Measurements from ENCODE around the gene HDDC3. TPM values are rescaled to one million over a fixed set of nuclear protein-coding genes. Genes with fewer than 3 reads are reported as not detected.

Gene HDDC3
- total and polyA plus RNA-seq, 7 experiments from 2014 or later: 13.3 to 50.9 (median 31.3) TPM

GRCh38 chr15:90893175-90894090 is 38.9 kb downstream of the HDDC3 start:
- no peaks in the 10 kb centered on the region for H3K27me3 ChIP-seq (ENCODE audit: control insufficient read depth in 2 of 2, insufficient read depth in 2 of 2, low read length in 2 of 2)
- no peak overlapping the region for H3K4me3 ChIP-seq (ENCODE audit: low read length)
- H3K27ac Mint-ChIP-seq: no peak overlapping the region
- peaks cover 0 to 25% (median 0%) of the 10 kb centered on the region in 5 donors for H3K36me3 Mint-ChIP-seq
- CTCF ChIA-PET: no interaction called here
- peaks cover 0 to 2% (median 0%) of the 10 kb centered on the region in 5 donors for H3K27me3 Mint-ChIP-seq
- intact Hi-C loops (cut with micrococcal nuclease): no loop called here
- POLR2A ChIA-PET: interaction anchor here (0.6 kb wide), 1 partner anchor 31 kb away, joined by 3 read pairs; no protein-coding TSS in a partner anchor
- H3K9me3 Mint-ChIP-seq: peaks cover 0 to 1% (median 0%) of the 10 kb centered on the region in 11 donors
- H3K4me1 ChIP-seq (ENCODE audit: control insufficient read depth in 2 of 2, insufficient read depth in 2 of 2, low read length in 2 of 2): peaks cover 0 to 7% of the 10 kb centered on the region in 2 donors
- no peaks in the 10 kb centered on the region for H3K9me3 ChIP-seq (ENCODE audit: control insufficient read depth in 2 of 3, low read length in 3 of 3)
- H3K36me3 ChIP-seq (ENCODE audit: control insufficient read depth in 2 of 3, insufficient read depth in 3 of 3, low read length in 3 of 3): no peaks in the 10 kb centered on the region
- H3K27ac ChIP-seq (ENCODE audit: low read depth, low read length): no peak overlapping the region
- DNase-seq: no peak
- H3K4me3 Mint-ChIP-seq: no peak overlapping the region
- ATAC-seq: no peak
- H3K4me1 Mint-ChIP-seq: peaks cover 0 to 6% (median 0%) of the 10 kb centered on the region in 7 donors

DNA sequence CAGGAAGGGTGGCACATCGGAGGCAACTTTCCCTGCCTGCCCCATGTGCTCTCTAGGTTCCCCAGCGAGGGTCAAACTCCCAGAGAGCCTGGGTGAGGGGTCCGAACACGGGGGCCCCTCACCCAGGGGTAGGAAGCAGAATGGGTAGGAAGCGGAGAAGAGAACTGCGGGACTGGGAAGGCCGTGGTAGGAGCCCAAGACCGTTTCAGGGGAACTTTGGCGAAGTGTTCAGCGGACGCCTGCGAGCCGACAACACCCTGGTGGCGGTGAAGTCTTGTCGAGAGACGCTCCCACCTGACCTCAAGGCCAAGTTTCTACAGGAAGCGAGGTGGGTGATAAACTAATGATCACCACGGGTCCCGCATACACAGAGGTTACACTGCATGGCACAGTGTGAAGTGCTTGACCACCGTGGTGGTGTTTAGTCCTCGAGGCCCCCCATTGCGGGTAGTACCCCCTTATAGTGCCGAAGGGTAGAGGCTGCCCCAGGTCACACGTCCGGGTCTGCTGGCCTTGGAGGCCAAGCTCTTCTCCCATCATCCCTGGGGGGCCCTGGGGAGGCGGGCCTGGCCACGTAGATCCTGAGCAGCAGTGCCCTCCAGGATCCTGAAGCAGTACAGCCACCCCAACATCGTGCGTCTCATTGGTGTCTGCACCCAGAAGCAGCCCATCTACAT is 39.7 kb downstream of the HDDC3 start:
- Histone ChIP-seq H3K4me1 (ENCODE audit: control insufficient read depth in 2 of 2, insufficient read depth in 2 of 2, low read length in 2 of 2) (peaks cover 0 to 7% of the 10 kb centered on the region in 2 donors), H3K27ac (ENCODE audit: low read depth, low read length) (no peak overlapping the region), H3K36me3 (ENCODE audit: control insufficient read depth in 2 of 3, insufficient read depth in 3 of 3, low read length in 3 of 3) (no peaks in the 10 kb centered on the region), H3K9me3 (ENCODE audit: control insufficient read depth in 2 of 3, low read length in 3 of 3) (no peaks in the 10 kb centered on the region), H3K27me3 (ENCODE audit: control insufficient read depth in 2 of 2, insufficient read depth in 2 of 2, low read length in 2 of 2) (no peaks in the 10 kb centered on the region), H3K4me3 (ENCODE audit: low read length) (no peak overlapping the region)
- Mint-ChIP-seq H3K4me1 (peaks cover 0 to 10% (median 0%) of the 10 kb centered on the region in 7 donors), H3K27me3 (peaks cover 0 to 4% (median 0%) of the 10 kb centered on the region in 5 donors), H3K9me3 (peaks cover 0 to 1% (median 0%) of the 10 kb centered on the region in 11 donors), H3K4me3 (no peak overlapping the region), H3K27ac (no peak overlapping the region), H3K36me3 (peaks cover 0 to 30% (median 0%) of the 10 kb centered on the region in 5 donors)
- CTCF ChIA-PET: no interaction called here
- ATAC-seq (no peak), DNase-seq (no peak)
- intact Hi-C loops (cut with micrococcal nuclease): no loop called here
- POLR2A ChIA-PET: interaction anchor here (0.6 kb wide), 1 partner anchor 32 kb away, joined by 3 read pairs; no protein-coding TSS in a partner anchor

- Mint-ChIP-seq H3K27me3 (peaks cover 0 to 4% (median 0%) of the 10 kb centered on the region in 5 donors), H3K4me3 (no peak overlapping the region), H3K9me3 (peaks cover 0 to 1% (median 0%) of the 10 kb centered on the region in 11 donors), H3K27ac (no peak overlapping the region), H3K36me3 (peaks cover 0 to 31% (median 0%) of the 10 kb centered on the region in 5 donors), H3K4me1 (peaks cover 0 to 12% (median 0%) of the 10 kb centered on the region in 7 donors)
- H3K4me1 ChIP-seq (ENCODE audit: control insufficient read depth in 2 of 2, insufficient read depth in 2 of 2, low read length in 2 of 2): peaks cover 0 to 7% of the 10 kb centered on the region in 2 donors
- H3K36me3 ChIP-seq (ENCODE audit: control insufficient read depth in 2 of 3, insufficient read depth in 3 of 3, low read length in 3 of 3): no peaks in the 10 kb centered on the region
- DNase-seq (no peak), ATAC-seq (no peak)
- ChIA-PET POLR2A (no interaction called here), CTCF (no interaction called here)
- no peak overlapping the region for H3K4me3 ChIP-seq (ENCODE audit: low read length)
- no peaks in the 10 kb centered on the region for H3K9me3 ChIP-seq (ENCODE audit: control insufficient read depth in 2 of 3, low read length in 3 of 3)
- intact Hi-C loops (cut with micrococcal nuclease): no loop called here
- no peaks in the 10 kb centered on the region for H3K27me3 ChIP-seq (ENCODE audit: control insufficient read depth in 2 of 2, insufficient read depth in 2 of 2, low read length in 2 of 2)
- no peak overlapping the region for H3K27ac ChIP-seq (ENCODE audit: low read depth, low read length)
Observed at GRCh38 chr15:90892023-90892422, 40.3 kb downstream of the HDDC3 start.

DNA sequence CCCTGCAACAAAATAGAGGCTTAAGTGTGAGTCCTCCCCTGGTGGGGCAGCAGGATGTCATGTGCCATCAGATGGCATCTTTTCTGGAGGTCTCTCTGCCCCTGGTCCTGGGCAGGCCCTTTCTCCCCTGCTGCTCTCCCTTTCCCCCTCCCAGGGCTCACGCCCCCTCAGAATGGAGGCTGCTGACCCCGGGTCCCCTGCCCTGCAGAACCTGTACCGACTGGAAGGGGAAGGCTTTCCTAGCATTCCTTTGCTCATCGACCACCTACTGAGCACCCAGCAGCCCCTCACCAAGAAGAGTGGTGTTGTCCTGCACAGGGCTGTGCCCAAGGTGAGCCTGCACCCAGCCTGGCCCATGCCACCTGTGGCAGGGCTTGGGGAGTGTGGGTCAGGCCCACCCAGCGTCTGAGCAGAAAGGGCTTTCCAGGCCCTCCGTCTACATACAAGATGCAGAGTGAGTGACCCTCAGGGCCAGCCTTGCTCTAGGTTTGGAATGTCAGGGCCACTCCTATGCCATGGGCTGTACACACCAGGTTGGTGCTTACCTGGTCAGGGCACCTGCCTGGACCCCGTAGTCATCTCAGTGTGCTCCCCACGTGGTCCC is 40.9 kb downstream of the HDDC3 start:
- H3K27me3 ChIP-seq (ENCODE audit: control insufficient read depth in 2 of 2, insufficient read depth in 2 of 2, low read length in 2 of 2): no peaks in the 10 kb centered on the region
- no peaks in the 10 kb centered on the region for H3K36me3 ChIP-seq (ENCODE audit: control insufficient read depth in 2 of 3, insufficient read depth in 3 of 3, low read length in 3 of 3)
- intact Hi-C loops (cut with micrococcal nuclease): no loop called here
- Mint-ChIP-seq H3K27me3 (peaks cover 0 to 4% (median 0%) of the 10 kb centered on the region in 5 donors), H3K4me1 (peaks cover 0 to 11% (median 0%) of the 10 kb centered on the region in 7 donors), H3K4me3 (no peak overlapping the region), H3K36me3 (peaks cover 0 to 29% (median 0%) of the 10 kb centered on the region in 5 donors), H3K27ac (no peak overlapping the region), H3K9me3 (peaks cover 0 to 1% (median 0%) of the 10 kb centered on the region in 11 donors)
- H3K27ac ChIP-seq (ENCODE audit: low read depth, low read length): no peak overlapping the region
- no peak for ATAC-seq
- ChIA-PET POLR2A (no interaction called here), CTCF (no interaction called here)
- H3K9me3 ChIP-seq (ENCODE audit: control insufficient read depth in 2 of 3, low read length in 3 of 3): no peaks in the 10 kb centered on the region
- no peak overlapping the region for H3K4me3 ChIP-seq (ENCODE audit: low read length)
- H3K4me1 ChIP-seq (ENCODE audit: control insufficient read depth in 2 of 2, insufficient read depth in 2 of 2, low read length in 2 of 2): peaks cover 0 to 7% of the 10 kb centered on the region in 2 donors
- no peak for DNase-seq

DNA sequence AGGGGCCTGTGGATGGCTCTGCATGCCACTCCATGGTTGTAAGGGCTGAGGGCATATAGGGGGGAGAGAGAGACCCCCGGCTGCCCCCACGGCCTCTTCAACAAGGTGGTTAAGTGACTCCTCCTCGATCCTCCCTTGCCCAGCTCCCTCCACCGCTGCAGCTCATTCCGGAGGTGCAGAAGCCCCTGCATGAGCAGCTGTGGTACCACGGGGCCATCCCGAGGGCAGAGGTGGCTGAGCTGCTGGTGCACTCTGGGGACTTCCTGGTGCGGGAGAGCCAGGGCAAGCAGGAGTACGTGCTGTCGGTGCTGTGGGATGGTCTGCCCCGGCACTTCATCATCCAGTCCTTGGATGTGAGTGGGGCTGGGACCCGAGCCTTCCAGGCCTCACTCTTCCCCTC is 41.5 kb downstream of the HDDC3 start:
- H3K4me3 Mint-ChIP-seq: no peak overlapping the region
- H3K4me1 Mint-ChIP-seq: peaks cover 0 to 15% (median 4%) of the 10 kb centered on the region in 7 donors
- DNase-seq: no peak
- ChIA-PET POLR2A (no interaction called here), CTCF (no interaction called here)
- Histone ChIP-seq H3K27me3 (ENCODE audit: control insufficient read depth in 2 of 2, insufficient read depth in 2 of 2, low read length in 2 of 2) (no peaks in the 10 kb centered on the region), H3K36me3 (ENCODE audit: control insufficient read depth in 2 of 3, insufficient read depth in 3 of 3, low read length in 3 of 3) (no peaks in the 10 kb centered on the region), H3K9me3 (ENCODE audit: control insufficient read depth in 2 of 3, low read length in 3 of 3) (no peaks in the 10 kb centered on the region), H3K4me1 (ENCODE audit: control insufficient read depth in 2 of 2, insufficient read depth in 2 of 2, low read length in 2 of 2) (peaks cover under 1 to 7% of the 10 kb centered on the region in 2 donors), H3K4me3 (ENCODE audit: low read length) (no peak overlapping the region), H3K27ac (ENCODE audit: low read depth, low read length) (no peak overlapping the region)
- no peak overlapping the region for H3K27ac Mint-ChIP-seq
- no peak for ATAC-seq
- intact Hi-C loops (cut with micrococcal nuclease): no loop called here
- H3K36me3 Mint-ChIP-seq: peaks cover 0 to 29% (median 0%) of the 10 kb centered on the region in 5 donors
- peaks cover 0 to 5% (median 0%) of the 10 kb centered on the region in 5 donors for H3K27me3 Mint-ChIP-seq
- peaks cover 0 to 1% (median 0%) of the 10 kb centered on the region in 11 donors for H3K9me3 Mint-ChIP-seq

DNA sequence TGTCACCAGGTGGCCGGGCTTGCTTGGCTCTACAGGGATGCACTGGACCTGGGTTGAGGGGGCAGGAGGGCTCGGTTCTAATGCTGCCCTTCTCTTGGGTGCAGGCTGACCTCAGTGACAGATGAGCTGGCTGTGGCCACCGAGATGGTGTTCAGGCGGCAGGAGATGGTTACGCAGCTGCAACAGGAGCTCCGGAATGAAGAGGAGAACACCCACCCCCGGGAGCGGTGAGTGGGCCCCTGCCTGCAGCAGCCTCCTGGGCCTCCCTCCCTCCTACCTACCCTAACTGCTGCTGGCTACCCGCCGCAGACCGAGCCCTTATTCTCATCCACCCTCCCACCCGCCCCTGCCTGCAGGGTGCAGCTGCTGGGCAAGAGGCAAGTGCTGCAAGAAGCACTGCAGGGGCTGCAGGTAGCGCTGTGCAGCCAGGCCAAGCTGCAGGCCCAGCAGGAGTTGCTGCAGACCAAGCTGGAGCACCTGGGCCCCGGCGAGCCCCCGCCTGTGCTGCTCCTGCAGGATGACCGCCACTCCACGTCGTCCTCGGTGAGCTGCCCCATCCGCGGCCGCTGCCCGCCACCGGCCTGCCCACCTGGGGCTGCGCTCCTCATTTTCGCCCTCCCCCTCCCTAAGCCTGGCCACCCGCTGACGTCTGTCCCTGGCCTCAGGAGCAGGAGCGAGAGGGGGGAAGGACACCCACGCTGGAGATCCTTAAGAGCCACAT is 42.5 kb downstream of the HDDC3 start:
- Mint-ChIP-seq H3K27ac (no peak overlapping the region), H3K4me1 (peaks cover 0 to 25% (median 8%) of the 10 kb centered on the region in 7 donors), H3K9me3 (peaks cover 0 to 1% (median 0%) of the 10 kb centered on the region in 11 donors), H3K27me3 (peaks cover 0 to 6% (median 3%) of the 10 kb centered on the region in 5 donors), H3K4me3 (no peak overlapping the region), H3K36me3 (peaks cover 0 to 25% (median 0%) of the 10 kb centered on the region in 5 donors)
- Histone ChIP-seq H3K9me3 (ENCODE audit: control insufficient read depth in 2 of 3, low read length in 3 of 3) (no peaks in the 10 kb centered on the region), H3K4me1 (ENCODE audit: control insufficient read depth in 2 of 2, insufficient read depth in 2 of 2, low read length in 2 of 2) (peaks cover 6 to 7% of the 10 kb centered on the region in 2 donors), H3K27me3 (ENCODE audit: control insufficient read depth in 2 of 2, insufficient read depth in 2 of 2, low read length in 2 of 2) (no peaks in the 10 kb centered on the region), H3K27ac (ENCODE audit: low read depth, low read length) (no peak overlapping the region), H3K4me3 (ENCODE audit: low read length) (no peak overlapping the region), H3K36me3 (ENCODE audit: control insufficient read depth in 2 of 3, insufficient read depth in 3 of 3, low read length in 3 of 3) (no peaks in the 10 kb centered on the region)
- intact Hi-C loops (cut with micrococcal nuclease): loop anchor here (5.0 to 10.0 kb wide), 4 partner anchors 73 to 408 kb away; no protein-coding TSS in a partner anchor
- ChIA-PET CTCF (interaction anchor here (0.6 kb wide), 1 partner anchor 358 kb away, joined by 4 read pairs; no protein-coding TSS in a partner anchor), POLR2A (interaction anchor here (0.6 to 1.3 kb wide), 2 partner anchors 10 to 235 kb away, joined by 3 to 4 read pairs; no protein-coding TSS in a partner anchor)
- DNase-seq (no peak), ATAC-seq (no peak)

Data from naive thymus-derived CD4-positive, alpha-beta T cell (primary cell).